HepG2 (cell line): ENCODE measurements around the gene CHI3L1. TPM values are rescaled to one million over a fixed set of nuclear protein-coding genes. Genes with fewer than 3 reads are reported as not detected.

Experiments used
- ATAC-seq: fragments of 200-7000 bp; cut with Tn5 transposase; 3 replicates; pipeline ENCODE4 v1.9.1; 2020; ENCODE audit warnings: mild to moderate bottlenecking, moderate library complexity
- BruUV-seq: library from RNA; stranded (reverse); fragments of 400-500 nt; replicated peaks from 2 replicates; lab custom pipeline; 2021; lab: Mats Ljungman, UMichigan
- CTCF ChIA-PET: fragments of 300-600 bp; formaldehyde crosslinking; extraction: SDS; loops from one replicate; lab custom pipeline; 2021; ENCODE audit warnings: low total read pairs, inconsistent platforms, low intra/inter-chr PET ratio; lab: Yijun Ruan, JAX
- POLR2A ChIA-PET: fragments of 350-600 bp; sonication (Branson Sonifier 250); formaldehyde crosslinking; loops from one replicate; lab custom pipeline; 2020; ENCODE audit warnings: antibody characterized with exemption, inconsistent platforms; lab: Yijun Ruan, JAX
- DNase-seq: peaks from one replicate; pipeline ENCODE4 v3.0.0-alpha.2; 2015; ENCODE audit warnings: low spot score
- FAIRE-seq: peaks from 3 replicates; lab custom pipeline; 2011; peaks lifted over from hg19 to GRCh38; lab: Jason Lieb, UNC
- H2AFZ ChIP-seq: one replicate; pipeline ENCODE4 v1.6.1; 2011; ENCODE audit warnings: low read length, inconsistent platforms
- H3K27ac ChIP-seq: fragments of 300-600 bp; 3 replicates; pipeline ENCODE4 v1.8.0; 2011; ENCODE audit warnings: mixed run types, mild to moderate bottlenecking, mixed read lengths, low read length, inconsistent platforms; ENCODE audit not compliant: insufficient read depth; ENCODE audit errors: extremely low read length
- H3K27me3 ChIP-seq, 2 experiments: fragments of 200-600 bp in 1 of 2; 2 replicates in 1 of 2; 3 replicates in 1 of 2; pipeline versions ENCODE4 v1.6.0 to v1.8.0; 2011; ENCODE audit warnings: low read length in 2 of 2, mild to moderate bottlenecking in 2 of 2, moderate library complexity in 2 of 2, inconsistent platforms in 1 of 2; ENCODE audit not compliant: insufficient read depth in 2 of 2, control insufficient read depth in 1 of 2
- H3K36me3 ChIP-seq, 2 experiments: fragments of 200-600 bp in 1 of 2; replicated peaks in 1 of 2; 2 replicates in 1 of 2; 3 replicates in 1 of 2; pipeline versions ENCODE4 v1.5.1 to v1.8.0; 2011; ENCODE audit warnings: low read length in 2 of 2, inconsistent platforms in 1 of 2; ENCODE audit not compliant: insufficient read depth in 2 of 2, control insufficient read depth in 1 of 2
- H3K4me1 ChIP-seq: 2 replicates; pipeline ENCODE4 v1.5.1; 2012; ENCODE audit warnings: low read length, inconsistent platforms; ENCODE audit not compliant: insufficient read depth
- H3K4me2 ChIP-seq: 2 replicates; pipeline ENCODE4 v1.6.0; 2011; ENCODE audit warnings: low read depth, low read length, inconsistent platforms
- H3K4me3 ChIP-seq, 3 experiments: fragments of 200-600 bp in 1 of 3; sonication (generic), shearing (Covaris generic) in 1 of 3; replicated peaks in 1 of 3; 2 replicates each; pipeline ENCODE4 v1.5.1; 2011 to 2016; ENCODE audit warnings: low read length in 3 of 3, inconsistent platforms in 2 of 3, low read depth in 2 of 3, mild to moderate bottlenecking in 2 of 3, control low read depth in 1 of 3, mixed read lengths in 1 of 3; ENCODE audit not compliant: insufficient read depth in 1 of 3
- H3K79me2 ChIP-seq: one replicate; pipeline ENCODE4 v1.6.1; 2011; ENCODE audit warnings: low read length, inconsistent platforms; ENCODE audit not compliant: insufficient read depth
- H3K9ac ChIP-seq: 2 replicates; pipeline ENCODE4 v1.6.0; 2011; ENCODE audit warnings: mild to moderate bottlenecking, low read depth, low read length, inconsistent platforms; ENCODE audit not compliant: insufficient read depth
- H3K9me3 ChIP-seq: 2 replicates; pipeline ENCODE4 v1.5.1; 2012; ENCODE audit warnings: mild to moderate bottlenecking, low read length
- H4K20me1 ChIP-seq: 2 replicates; pipeline ENCODE4 v1.6.0; 2011; ENCODE audit warnings: inconsistent platforms, mild to moderate bottlenecking, low read length, moderate library complexity; ENCODE audit not compliant: insufficient read depth
- ATF4 ChIP-seq, 2 experiments: fragments of 450-650 bp in 1 of 2; sonication (generic) in 1 of 2; formaldehyde crosslinking; IDR thresholded peaks; 2 replicates each; pipeline versions ENCODE4 v1.5.0 to v1.8.0; 2020 to 2022; ENCODE audit warnings: mild to moderate bottlenecking in 1 of 2, missing genetic modification reagents in 1 of 2
- BRCA1 ChIP-seq: sonication (generic); formaldehyde crosslinking; IDR thresholded peaks from 2 replicates; pipeline ENCODE4 v1.4.0; 2020; ENCODE audit warnings: missing genetic modification reagents
- CAMTA2 ChIP-seq: sonication (generic); formaldehyde crosslinking; IDR thresholded peaks from 2 replicates; pipeline ENCODE4 v1.4.0; 2020; ENCODE audit warnings: mild to moderate bottlenecking, missing genetic modification reagents, borderline replicate concordance
- CEBPG ChIP-seq: IDR thresholded peaks from 2 replicates; pipeline ENCODE4 v1.6.1; 2016
- DNMT3B ChIP-seq: conservative IDR thresholded peaks from 2 replicates; pipeline ENCODE4 v1.6.1; 2016; ENCODE audit warnings: missing biosample characterization, control low read depth
- ELF1 ChIP-seq: sonication (generic); formaldehyde crosslinking; IDR thresholded peaks from 2 replicates; pipeline ENCODE4 v1.4.0; 2020; ENCODE audit warnings: missing genetic modification reagents
- GLI4 ChIP-seq: sonication (generic); formaldehyde crosslinking; IDR thresholded peaks from 2 replicates; pipeline ENCODE4 v1.5.1; 2020; ENCODE audit warnings: missing genetic modification reagents, mild to moderate bottlenecking, moderate library complexity, borderline replicate concordance
- KDM5B ChIP-seq: sonication (generic); formaldehyde crosslinking; IDR thresholded peaks from 2 replicates; pipeline ENCODE4 v1.4.0; 2020; ENCODE audit warnings: missing genetic modification reagents, mild to moderate bottlenecking, borderline replicate concordance
- MLX ChIP-seq: IDR thresholded peaks from 2 replicates; pipeline ENCODE4 v1.6.1; 2016
- MLXIP ChIP-seq: sonication (generic); formaldehyde crosslinking; IDR thresholded peaks from 2 replicates; pipeline ENCODE4 v1.9.0; 2021; ENCODE audit warnings: missing genetic modification reagents, borderline replicate concordance
- PHB2 ChIP-seq: fragments of 450-650 bp; IDR thresholded peaks from 2 replicates; pipeline ENCODE4 v1.6.1; 2018; ENCODE audit not compliant: partially characterized antibody
- PHF5A ChIP-seq: IDR thresholded peaks from one replicate; pipeline ENCODE4 v1.6.1; 2018; ENCODE audit warnings: low read depth, missing genetic modification reagents; ENCODE audit not compliant: unreplicated experiment
- SIX1 ChIP-seq: sonication (generic); formaldehyde crosslinking; IDR thresholded peaks from 2 replicates; pipeline ENCODE4 v1.4.0; 2020; ENCODE audit warnings: missing genetic modification reagents, borderline replicate concordance
- SKI ChIP-seq: fragments of 450-650 bp; IDR thresholded peaks from one replicate; pipeline ENCODE4 v1.6.1; 2018; ENCODE audit warnings: mild to moderate bottlenecking; ENCODE audit not compliant: partially characterized antibody
- SSRP1 ChIP-seq: IDR thresholded peaks from 2 replicates; pipeline ENCODE4 v1.6.1; 2016; ENCODE audit warnings: control low read depth
- SYNCRIP ChIP-seq: fragments of 200-400 bp; formaldehyde crosslinking; IDR thresholded peaks from 2 replicates; pipeline ENCODE4 v1.6.1; 2018; ENCODE audit warnings: mild to moderate bottlenecking, low read depth, low read length; ENCODE audit not compliant: insufficient read depth
- TERF1 ChIP-seq: sonication (generic); formaldehyde crosslinking; IDR thresholded peaks from 2 replicates; pipeline ENCODE4 v1.8.0; 2022; ENCODE audit warnings: mild to moderate bottlenecking, missing genetic modification reagents, moderate library complexity
- ZNF44 ChIP-seq: sonication (generic); formaldehyde crosslinking; IDR thresholded peaks from 2 replicates; pipeline ENCODE4 v1.5.1; 2020; ENCODE audit warnings: mild to moderate bottlenecking, missing genetic modification reagents
- ZNF564 ChIP-seq: sonication (generic); formaldehyde crosslinking; IDR thresholded peaks from 2 replicates; pipeline ENCODE4 v1.8.1; 2023; ENCODE audit warnings: mild to moderate bottlenecking, missing genetic modification reagents
- WGBS: methylation state at CpG from one replicate; pipeline ENCODE4 v1.1.6; 2017; ENCODE audit warnings: low lambda C conversion rate; 5-methylcytosine and 5-hydroxymethylcytosine counted together
- in situ Hi-C: cut with HindIII; loops from 2 replicates; pipeline ENCODE4 v1.10.0; 2017; ENCODE audit warnings: low pct_unique_long_range_greater_than_20kb; ENCODE audit not compliant: extremely low pct_ligation_motif_present
- intact Hi-C: fragments of 100-400 bp; cut with micrococcal nuclease; formaldehyde crosslinking; loops from one replicate; pipeline ENCODE4 v1.10.0; 2022; ENCODE audit not compliant: unreplicated experiment
- polyA plus RNA-seq, 8 experiments: library from polyadenylated mRNA; depleted of rRNA in 3 of 8; stranded (reverse) in 7 of 8; unstranded in 1 of 8; fragments of >200 nt; fragmentation: Illumina TruSeq in 4 of 8; extraction: Trizol in 4 of 8; gene quantifications; 2 replicates each; pipeline versions ENCODE4 v1.2.1 to v1.2.3, GENCODE V29; 2011 to 2016; ENCODE audit warnings: low read depth in 4 of 8, missing spikeins in 1 of 8, mixed read lengths in 1 of 8; ENCODE audit not compliant: insufficient read depth in 1 of 8
- total RNA-seq, 5 experiments: library from RNA; depleted of rRNA; stranded (reverse); fragments of >200 nt; fragmentation: Illumina TruSeq; extraction: Trizol; gene quantifications; 2 replicates each; pipeline ENCODE4 v1.2.3, GENCODE V29; 2016; ENCODE audit warnings: low read depth in 1 of 5

Gene CHI3L1
- total and polyA plus RNA-seq, 2 of the 13 experiments (the other 11 are each of a cell fraction or from before 2014, with no cell fraction given): 0.09 to 0.13 TPM

GRCh38 chr1:203131548-203132200 lies 54.8 kb downstream of the CHI3L1 start:
- H3K4me1 ChIP-seq: peaks cover 23% of the 10 kb centered on the region; the same call in 1 of the 2 replicates
- in situ Hi-C loops: no loop called here
- H2AFZ ChIP-seq: no peak overlapping the region
- FAIRE-seq (no peak), ATAC-seq (no peak), DNase-seq (no peak)
- H3K4me2 ChIP-seq: no peak overlapping the region
- no peak for TF ChIP-seq DNMT3B
- TF ChIP-seq SKI: no peak
- TF ChIP-seq CAMTA2: no peak
- TF ChIP-seq KDM5B (CRISPR knock-in tag): no peak
- TF ChIP-seq SIX1: no peak
- TF ChIP-seq BRCA1 (CRISPR knock-in tag): no peak
- no peak for TF ChIP-seq ZNF44
- TF ChIP-seq MLX (CRISPR knock-in tag): no peak
- TF ChIP-seq GLI4 (CRISPR knock-in tag): no peak
- TF ChIP-seq ZNF564 (CRISPR knock-in tag): no peak
- TF ChIP-seq ATF4 (CRISPR knock-in tag; IDR thresholded peaks at IDR 0.05): no peak
- no peak for TF ChIP-seq MLXIP (CRISPR knock-in tag)
- no peak for TF ChIP-seq SYNCRIP
- TF ChIP-seq PHB2: no peak
- no peak for TF ChIP-seq SSRP1 (CRISPR knock-in tag)
- no peak for TF ChIP-seq CEBPG (CRISPR knock-in tag)
- TF ChIP-seq ELF1 (CRISPR knock-in tag): no peak
- TF ChIP-seq PHF5A (CRISPR knock-in tag): no peak
- no peak for TF ChIP-seq TERF1 (CRISPR knock-in tag)
- no peak overlapping the region for H3K4me3 ChIP-seq
- no peaks in the 10 kb centered on the region for H3K36me3 ChIP-seq
- no peaks in the 10 kb centered on the region for H3K79me2 ChIP-seq
- H3K9me3 ChIP-seq: no peaks in the 10 kb centered on the region
- no TSS peak for BruUV-seq
- H3K27me3 ChIP-seq: peaks cover 6 to 27% of the 10 kb centered on the region in 2 experiments; a peak in 4 of 5 replicates
- WGBS: 54% methylated on average over 3 of the region's 9 CpGs
- ChIA-PET CTCF (no interaction called here), POLR2A (no interaction called here)
- no peak overlapping the region for H3K27ac ChIP-seq
- H4K20me1 ChIP-seq: no peaks in the 10 kb centered on the region
- intact Hi-C loops: no loop called here
- H3K9ac ChIP-seq: no peak overlapping the region
